ENCODE measurements around the gene RASA2.
A peak's percentile ranks its signal among the peaks of the same experiment; 100 is the strongest.

Gene RASA2

DNA sequence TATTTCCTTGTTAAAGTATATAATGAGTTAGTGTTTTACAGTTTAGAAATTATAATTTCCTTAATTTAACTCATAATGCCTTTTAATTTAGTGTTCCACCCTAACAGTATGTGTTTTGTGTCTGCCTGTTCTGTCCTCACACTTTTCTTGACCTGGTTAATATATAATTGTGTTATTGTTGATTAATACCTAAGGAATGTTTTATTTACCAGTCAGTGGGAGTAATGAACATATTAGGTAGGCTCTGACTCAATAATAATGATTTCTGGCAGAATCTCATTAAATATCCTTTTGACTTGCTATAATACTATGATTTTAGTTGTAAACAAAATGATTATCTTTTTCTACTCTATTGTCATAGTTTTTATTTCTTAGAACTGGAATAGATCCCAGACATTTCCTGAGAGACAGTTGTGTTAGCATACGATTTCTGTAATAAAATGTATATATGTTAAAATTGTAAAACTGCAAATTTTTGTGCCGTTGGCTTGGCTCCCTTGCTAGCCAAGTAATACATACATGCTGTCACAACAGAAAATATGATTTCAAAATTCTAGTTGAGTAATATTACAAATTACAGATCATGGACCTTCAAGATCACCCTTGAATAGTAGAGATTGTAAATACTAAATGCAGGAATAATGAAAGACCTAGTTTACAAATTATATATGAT, 51.9 kb downstream of the RASA2 start:
- DNase-seq = no peak

DNA sequence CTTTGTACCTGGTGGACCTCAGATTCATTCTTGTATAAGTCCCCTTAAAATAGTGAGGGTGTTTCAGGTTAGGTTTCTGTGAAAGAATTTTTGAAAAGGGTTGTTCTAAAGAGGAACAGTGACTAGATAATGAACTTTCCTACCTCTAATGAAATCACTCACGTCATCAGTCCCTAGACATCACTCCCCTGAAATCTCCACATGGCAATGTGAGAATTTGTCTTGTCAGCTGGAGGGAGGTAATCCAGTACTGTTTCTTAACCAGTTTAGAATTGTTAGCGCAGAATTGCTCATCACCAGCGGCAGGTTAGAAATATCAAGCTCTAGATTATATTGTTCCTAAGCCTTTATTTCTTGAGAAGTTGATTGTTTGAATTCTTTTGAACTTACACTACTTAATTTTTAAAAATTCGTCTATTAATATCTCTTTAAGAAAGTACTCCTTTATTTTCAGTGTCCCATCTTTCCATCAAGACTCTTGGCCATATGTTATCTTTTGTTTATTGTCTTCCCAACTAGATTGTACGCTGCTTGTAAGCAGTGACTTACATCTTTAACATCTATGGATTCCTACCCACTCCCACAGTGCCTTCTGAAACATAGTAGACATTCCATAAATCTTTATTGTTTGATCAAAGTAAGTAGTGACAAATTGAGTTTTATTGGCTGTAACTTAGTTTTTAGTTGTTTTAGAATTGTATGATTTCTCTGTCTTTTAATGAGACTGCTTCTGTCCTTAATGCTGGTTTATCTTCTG, 52.8 kb downstream of the RASA2 start:
- DNase-seq = no peak

DNA sequence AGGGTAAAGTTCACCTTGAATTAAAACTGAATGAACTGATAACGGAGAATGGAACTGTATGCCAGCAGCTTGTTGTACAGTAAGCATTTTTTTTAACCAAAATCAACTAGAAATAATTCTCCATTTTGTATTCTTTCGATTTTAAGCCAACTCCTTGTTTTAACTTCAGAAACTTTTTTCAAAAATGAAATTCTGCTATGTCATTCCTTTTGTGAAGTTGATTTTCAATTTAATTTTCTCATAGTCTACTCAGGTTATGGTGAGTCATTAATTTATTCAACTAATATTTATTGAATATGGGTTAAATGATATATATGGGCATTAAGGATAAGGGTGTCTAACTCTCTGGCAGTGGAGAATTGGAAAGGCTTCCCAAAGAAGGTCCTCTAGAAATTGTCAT, 53.7 kb downstream of the RASA2 start:
- no peak for DNase-seq

DNA sequence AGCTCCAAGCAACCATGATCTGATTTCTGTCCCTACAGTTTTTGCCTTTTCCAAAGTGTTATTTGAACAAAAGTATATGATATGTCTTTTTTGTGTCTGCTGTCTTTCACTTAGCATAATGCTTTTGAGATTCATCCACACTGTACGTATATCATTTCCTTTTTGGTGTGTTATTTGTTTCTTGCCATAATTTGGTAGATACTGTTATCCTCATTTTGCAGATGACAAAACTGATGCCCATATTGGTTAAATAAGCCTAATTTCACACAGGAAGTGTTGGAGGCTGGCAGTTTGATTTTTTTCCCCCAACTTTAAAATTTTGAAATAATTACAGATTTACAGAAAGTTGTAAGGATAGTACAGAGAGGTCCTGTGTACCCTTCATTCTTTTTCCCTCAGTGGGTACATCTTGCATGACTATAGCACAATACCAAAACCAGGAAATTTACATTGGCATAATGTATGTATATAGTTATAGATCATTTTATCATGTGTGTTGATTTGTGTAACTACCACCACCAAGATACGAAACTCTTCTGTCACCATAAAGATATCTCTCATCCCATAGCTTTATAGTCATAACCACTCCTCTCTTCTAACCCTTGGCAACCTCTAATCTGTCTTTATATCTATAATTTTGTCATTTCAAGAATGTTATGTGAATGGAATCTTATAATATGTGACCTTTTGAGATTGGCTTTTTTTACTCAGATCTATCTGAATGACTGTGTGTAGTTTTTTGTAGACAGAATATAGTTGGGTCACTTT, 55.6 kb downstream of the RASA2 start:
- no peak for DNase-seq

DNA sequence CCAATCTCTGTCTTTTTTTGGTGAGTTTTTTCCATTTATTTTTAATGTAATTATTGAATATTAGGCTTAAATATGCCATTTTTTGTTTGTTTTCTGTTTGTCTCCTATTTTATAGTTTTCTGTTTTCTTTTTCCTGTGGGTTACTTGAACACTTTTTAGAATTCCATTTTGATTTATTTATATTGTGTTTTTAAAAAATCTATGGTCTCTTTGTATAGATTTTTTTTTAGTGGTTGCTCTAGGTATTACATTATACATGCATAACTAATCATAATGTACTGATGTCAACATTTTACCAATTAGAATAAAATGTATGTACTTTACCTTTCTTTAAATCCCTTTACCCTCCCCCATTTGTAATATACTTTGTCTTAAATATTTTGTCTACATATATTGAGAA, 56.2 kb downstream of the RASA2 start:
- DNase-seq = no peak

DNA sequence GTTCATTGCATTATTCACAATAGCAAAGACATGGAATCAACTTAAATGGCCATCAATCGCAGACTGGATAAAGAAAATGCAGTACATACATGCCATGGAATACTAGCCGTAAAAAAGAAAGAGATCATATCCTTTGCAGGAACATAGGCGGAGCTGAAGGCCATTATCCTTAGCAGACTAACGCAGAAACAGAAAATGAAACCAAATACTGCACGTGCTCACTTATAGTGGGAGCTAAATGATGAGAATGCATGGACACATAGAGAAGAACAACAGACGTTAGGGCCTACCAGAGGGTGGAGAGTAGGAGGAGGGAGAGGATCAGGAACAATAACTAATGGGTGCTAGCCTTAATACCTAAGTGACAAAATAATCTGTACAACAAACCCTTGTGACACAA, 57.9 kb downstream of the RASA2 start:
- no peak for DNase-seq

DNA sequence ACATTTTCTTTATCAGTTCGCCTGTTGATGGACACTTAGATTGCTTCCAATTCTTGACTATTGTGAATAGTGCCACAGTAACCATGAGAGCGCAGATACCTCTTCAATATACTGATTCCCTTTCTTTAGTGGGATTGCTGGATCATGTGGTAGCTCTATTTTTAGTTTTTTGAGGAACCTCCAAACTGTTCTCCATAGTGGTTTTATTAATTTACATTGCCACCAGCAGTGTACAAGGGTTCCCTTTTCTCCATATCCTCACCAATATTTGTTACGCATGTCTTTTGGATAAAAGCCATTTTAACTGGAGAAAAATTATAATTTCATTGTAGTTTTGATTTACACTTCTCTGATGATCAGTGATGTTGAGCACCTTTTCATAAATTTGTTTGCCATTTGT, 59.3 kb downstream of the RASA2 start:
- no peak for DNase-seq

DNA sequence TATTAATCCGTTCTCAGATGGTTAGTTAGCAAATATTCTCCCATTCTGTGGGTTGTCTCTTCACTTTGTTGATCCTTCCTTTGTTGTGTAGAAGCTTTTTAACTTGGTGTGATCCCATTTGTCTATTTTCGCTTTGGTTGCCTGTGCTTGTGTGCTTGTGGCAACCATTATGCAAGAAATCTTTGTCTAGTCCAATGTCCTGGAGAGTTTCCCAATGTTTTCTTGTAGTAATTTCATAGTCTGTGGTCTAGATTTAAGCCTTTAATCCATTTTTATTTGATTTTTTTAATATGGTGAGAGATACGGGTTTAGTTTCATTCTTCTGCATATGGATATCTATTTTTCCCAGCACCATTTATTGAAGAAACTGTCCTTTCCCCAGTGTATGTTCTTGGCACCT, 59.8 kb downstream of the RASA2 start:
- no peak for DNase-seq

DNA sequence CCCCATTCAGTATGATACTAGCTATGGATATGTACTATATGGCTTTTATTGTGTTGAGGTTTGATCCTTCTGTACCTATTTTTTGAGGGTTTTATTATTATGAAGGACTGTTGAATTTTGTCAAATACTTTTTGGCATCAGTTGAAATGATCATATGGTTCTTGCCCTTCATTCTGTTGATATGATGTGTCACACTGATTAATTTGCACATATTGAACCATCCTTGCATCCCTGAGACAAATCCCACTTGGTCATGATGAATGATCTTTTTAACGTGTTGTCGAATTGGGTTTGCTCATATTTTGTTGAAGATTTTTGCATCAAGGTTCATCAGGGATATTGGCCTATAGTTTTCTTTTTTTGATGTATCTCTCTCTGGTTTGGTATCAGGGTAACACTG, 61.0 kb downstream of the RASA2 start:
- DNase-seq = no peak

DNA sequence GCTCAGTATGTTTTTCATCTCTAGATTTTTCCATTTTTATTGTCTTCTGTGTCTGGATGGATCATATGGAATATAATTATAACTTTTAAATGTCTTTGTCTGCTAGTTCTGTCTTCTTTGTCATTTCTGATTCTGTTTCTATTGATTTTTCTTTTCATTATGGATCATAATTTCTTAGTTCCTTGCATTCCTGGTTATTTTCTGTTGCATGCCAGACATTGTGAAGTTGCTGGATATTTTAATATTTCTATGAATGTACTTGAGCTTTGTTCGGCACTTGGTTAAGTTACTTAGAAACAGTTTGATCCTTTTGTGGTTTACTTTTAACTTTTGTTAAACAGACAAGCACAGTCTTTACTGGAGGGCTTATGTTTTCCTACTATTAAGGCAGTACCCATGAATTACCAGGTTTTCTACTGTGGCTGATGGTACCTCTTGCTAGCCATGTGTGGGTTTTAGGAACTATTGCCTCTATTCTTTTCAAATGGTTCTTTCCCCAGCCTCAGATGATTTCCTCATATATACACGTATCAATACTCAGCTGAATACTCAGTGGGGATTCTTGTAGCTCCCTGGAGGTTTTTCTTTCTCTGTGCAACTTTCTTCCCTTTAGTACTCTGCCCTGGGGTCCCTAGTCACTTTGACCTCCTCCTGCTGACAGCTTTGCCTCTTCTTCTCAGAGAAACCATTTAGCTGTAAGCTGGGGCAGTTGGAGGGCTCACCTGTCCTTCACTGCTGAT, 64.3 kb downstream of the RASA2 start:
- DNase-seq = no peak

DNA sequence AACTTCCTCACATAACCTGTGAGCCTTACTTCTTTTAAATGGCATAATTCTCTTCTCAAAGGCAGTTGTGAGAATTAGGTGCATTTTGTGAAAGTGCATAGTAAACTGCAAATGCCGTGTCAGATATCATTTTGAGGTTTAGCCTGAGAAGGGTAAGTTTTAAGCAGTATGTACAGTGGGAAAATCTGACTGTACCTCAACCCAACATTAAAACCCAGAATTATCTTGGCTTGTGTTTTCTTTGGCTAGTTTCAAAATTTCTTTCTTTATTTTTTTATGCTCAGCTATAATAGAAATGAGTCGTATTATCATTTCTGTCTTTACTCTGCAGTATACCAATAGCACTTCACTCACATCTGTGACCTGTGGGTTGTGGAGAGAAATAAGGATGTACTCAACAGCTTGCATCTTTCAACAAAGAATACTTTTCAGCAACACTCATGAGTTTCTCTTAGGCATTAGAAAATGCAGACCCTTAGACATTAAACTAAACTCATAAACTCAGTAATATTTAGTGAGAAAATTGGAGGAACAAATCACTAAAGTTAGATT, 65.7 kb downstream of the RASA2 start:
- DNase-seq = no peak

DNA sequence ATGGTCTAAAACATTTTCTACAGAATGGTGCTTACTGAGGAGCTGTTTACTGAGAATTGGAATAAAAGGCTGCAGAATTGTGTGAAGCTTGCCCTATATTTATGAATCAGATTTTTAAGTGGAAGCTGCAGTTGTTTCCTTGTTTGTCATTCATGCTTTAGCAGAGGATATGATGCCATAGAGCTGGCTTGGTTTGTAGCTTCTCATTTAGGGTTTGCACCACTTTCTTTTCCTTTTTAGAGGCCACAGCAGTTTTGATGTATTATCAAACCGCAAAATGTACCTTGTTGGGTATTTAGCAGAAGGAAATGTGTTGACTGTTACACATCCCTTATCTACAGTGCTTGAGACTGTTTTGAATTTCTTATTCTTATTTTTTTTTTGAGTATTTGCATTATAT, 66.2 kb downstream of the RASA2 start:
- DNase-seq = no peak

DNA sequence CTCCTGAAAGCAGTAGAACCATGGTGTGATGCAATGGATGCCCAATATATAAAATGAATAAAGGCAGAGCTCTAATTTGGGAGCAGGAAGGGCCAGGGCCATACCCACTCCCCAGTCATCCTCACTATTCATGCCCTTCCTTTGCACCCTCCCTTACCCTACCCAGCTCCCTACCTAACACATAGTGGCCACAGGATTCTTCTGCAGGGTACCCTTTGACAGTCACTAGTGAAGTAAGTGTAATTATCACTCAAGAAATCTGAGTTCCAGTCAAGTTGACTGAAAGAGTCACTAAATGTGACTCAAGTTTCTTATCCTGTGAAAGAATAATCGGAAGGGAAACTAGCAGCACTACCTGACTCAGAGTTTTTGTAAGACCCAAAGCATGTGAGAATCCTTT, 69.2 kb downstream of the RASA2 start:
- DNase-seq = no peak

DNA sequence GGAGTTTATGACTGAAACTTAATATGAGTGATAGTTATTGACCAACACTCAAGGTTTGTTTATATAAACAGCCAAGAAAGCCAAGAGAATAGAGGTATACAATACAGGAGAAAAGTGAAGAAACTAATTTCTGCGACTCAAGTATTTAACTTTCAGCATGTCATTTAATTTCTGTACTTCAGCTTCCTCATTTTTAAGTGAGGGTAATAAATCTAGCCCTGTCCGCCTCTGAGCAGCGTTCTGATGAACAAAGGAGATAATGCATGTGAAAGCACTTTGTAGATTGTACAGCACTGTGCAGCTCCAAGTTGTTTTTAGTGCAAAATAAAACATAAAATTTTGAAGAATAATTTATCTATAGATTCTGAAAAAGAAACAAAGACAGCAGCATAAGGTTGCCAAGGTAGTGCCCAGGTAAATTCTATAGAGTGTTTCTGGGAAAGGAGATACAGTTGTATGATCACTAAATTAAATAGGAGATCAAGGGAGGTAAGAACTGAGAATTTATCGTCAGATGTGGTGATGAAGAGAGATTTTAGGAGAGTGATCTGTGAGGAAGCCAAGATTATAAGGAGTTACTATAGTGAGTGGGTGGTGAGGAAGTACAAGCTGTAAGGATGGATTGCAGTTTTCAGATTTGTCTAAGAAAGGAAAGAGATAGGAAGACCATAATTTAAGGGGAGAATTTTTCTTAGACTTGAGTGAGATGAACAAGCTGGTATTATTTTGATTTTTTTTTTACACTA, 71.3 kb downstream of the RASA2 start:
- DNase-seq = no peak

DNA sequence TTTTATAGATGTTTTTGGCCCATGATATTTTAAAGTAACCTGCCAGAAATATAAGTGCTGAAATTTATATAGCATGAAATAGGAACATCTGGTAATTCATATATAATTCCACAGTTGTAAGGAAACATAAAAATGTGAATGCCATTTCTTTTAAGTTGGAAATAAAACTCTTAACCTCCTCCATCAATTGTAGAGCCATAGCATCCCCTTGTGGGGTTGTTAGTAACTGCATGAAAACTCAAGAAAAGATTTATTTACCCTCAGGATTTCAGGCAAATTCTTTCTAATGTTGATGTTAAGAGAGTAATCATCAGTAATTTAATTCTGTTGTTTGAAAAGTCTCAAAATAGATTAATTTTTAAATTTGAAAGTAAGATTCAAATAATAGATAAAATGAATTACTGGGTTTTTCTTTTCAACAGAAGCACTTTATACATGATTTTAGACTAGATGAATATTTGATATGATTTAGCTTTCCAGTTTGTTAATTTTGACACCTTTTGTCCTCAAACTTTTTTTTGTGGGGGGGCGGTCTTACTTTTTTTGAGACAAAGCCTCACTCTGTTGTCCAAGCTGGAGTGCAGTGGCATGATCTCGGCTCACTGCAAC, 74.7 kb downstream of the RASA2 start:
- DNase-seq = peak; percentile 62

DNA sequence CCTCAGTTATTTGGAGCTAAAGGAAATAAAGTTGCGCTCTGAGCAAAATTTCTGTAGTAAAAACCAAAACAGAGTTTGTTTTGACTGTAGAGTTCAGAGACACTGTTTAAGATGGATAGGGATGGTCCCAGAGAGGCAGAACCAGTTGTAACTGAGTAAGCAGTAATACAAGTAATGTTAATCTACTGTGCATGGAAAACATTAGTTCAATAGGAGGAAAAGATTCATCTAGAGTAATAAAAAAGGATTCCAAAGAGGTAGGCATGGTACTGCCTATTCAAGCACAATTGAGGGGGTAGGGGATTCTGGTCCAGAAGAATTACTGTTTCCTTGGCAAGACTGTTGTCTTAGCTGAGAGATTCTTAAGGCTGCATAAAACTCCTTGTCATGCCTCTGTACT, 77.4 kb downstream of the RASA2 start:
- DNase-seq = no peak

DNA sequence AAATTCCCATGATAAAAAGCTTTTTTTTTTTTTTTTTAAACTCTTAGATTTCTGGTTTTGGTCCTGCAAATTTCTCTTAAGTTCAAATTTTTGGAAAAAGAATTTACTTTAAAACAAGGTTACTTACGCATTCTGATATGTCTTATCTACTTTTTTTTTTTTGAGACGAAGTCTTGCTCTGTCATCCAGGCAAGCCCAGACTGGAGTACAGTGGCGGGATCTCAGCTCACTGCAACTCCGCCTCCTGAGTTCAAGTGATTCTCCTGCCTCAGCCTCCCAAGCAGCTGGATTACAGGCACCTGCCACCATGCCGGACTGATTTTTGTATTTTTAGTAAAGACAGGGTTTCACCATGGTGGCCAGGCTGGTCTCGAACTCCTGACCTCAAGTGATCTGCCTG, 83.2 kb downstream of the RASA2 start:
- no peak for DNase-seq

DNA sequence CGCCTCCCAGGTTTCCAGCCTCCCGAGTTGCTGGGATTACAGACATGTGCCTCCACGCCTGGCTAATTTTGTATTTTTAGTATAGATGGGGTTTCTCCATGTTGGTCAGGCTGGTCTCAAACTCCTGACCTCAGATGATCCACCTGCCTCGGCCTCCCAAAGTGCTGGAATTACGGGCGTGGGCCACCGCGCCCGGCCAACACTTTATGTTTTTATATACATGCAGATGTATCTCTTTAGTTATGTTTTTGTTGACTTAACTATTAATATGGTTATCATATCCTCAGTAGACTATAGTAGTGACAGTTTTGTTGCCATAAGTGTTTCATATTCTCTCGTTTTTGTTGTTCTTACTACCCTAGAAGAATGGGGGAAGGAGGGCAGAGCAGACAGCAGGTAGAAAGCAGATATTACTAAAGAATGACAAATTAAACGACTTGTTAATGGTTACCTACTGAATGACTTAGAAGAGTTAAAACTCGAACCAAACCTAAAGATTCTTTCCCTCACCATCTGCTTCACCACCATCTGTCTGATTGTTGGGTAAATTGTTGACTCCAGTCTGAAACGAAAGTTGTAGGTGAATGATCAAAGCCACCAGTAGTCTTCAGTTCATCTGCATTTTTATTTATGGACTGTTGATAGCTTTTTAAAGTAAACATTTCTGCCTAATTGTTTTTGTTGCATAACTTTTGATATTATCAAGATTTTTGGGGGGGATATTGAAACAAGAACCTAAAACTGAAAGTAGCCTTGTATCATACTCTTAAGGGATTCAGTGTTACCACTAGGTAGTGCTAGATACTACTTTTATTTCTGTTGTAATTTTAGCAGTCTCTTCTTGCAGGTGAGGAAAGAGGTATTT, 89.3 kb downstream of the RASA2 start:
- peak; percentile 21 for DNase-seq

DNA sequence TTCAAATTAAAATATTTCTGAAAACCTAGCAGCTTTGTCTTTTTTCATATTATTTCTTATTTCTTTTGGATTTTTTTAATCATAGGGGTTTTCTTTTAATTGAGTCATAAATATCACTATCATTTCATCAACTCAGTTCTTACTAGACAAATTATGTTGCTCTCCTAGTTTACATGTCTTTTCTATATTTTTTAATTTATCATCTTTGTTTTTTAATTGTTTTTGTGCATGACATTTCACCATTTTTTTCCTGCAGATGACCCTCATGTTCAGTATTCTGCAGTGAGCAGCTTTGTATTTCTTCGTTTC, 89.9 kb downstream of the RASA2 start:
- no peak for DNase-seq

DNA sequence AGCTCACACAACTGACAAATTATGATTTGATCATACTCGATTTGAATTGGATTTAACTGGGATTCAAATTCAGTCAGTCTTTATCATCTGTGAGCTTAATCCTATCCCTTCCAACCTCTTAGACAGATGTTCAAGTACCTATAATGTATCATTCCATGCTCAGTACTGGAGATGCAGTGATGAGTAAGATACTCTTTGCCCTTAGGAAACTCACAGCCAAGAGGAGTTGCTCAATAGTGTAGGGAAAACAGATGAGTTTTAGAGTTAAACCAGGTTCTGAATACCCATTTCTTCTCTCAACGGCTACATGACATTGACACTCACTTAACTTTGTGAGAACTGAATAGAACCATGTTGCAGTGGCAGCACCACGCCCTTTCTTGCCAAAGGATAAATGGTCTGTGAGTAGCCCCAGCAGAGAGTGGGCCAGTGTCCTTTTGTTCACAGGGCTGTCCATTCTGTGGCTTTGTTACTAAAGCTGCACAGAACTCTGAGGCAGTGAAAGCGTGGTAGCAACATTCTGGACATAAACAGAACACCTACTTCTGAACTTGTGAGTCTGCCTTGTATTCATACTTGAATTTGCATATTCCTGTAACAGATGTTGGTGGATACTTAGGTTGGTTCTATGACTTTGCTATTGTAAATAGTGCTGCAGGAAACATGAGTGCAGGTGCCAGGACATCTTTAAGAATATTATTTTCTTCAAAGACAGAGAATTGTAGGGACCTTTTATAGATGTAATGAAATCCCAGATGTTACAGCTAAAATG, 91.6 kb downstream of the RASA2 start:
- peak; percentile 24 for DNase-seq
